Measurements from ENCODE around the gene ICAM5.
A peak's percentile ranks its signal among the peaks of the same experiment; 100 is the strongest.
"Not testable (repeated sequence)": the region's sequence is repeated elsewhere in the genome, so short reads cannot be mapped to it uniquely, and the experiment has no call there.

The ICAM5 gene

DNA sequence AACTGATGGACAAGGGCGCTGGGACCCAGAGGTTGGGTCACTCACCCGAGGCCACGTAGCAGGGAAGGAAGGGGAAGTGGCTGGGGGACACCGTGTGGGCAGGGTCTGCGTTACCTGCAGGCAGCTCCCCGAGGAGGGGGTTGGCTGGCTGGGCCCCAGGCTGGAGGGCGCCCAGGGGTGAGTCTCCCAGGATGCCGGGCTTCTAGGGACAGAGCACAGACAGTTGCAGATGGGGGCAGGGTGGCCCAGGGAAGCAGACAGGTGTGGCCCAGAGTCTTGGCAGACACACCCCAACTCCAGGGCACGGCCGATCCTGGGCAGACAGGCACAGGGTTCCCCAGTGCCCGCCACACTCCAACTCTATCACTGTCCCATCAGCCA lies 31.7 kb downstream of the ICAM5 start:
- no peak for DNase-seq

DNA sequence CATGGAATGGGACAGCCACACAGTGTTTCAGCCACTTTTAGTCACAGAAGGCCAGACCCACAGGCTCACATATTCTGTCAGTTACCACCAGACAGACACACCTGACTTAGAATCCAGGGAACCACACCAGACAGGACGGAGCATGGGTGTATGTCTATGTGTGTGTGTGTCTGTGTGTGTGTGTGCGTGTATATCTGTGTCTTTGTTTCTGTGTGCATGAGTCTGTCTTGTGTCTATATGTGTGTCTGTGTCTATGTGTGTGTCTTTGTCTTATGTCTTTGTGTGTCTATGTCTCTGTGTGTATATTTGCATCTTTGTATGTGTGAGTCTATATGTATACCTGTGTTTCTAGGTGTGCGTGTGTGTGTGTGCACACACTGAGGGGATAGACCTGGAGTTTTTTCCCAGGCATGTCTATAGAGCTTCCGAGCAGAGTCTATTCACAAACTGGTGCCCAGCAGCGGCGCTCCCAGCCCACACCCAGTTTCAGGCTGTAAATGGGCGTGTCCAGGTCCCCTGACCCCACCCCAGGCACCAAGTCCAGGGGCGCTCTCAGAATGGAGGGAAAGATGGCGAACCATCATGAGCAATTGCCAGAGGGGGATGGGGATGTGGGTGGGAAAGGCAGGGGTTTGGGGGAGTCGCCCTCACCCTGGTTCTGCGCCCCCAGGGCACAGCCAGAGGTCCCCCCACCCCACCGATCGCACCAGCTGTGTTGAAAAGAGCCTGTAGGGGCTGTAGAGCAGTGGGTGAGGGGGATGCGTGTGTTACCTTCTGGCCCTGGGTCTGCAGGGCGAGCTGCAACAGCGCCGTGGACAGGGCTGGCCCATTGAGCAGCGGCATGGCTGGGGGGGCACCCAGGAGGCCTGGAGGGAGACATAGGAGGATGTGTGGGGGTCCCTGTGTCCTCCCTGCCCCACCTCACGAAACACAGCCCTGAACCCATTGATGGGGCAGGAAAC lies 32.4 kb downstream of the ICAM5 start:
- DNase-seq, result no peak

DNA sequence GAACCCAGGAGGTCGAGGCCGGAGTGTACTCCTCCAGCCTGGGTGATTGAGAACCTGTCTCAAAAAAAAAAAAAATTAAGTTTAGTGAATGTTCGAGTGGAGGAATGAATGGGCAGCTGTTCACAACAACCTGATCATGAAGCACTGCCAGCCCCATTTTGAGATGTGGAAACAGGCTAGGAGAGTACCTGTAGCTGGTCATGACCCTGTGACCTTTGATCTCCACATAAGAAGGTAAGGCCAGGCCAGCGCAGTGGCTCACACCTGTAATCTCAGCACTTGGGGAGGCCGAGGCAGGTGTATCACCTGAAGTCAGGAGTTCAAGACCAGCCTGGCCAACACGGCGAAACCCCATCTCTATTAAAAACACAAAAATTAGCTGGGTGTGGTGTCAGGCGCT lies 36.0 kb downstream of the ICAM5 start:
- no peak for DNase-seq

DNA sequence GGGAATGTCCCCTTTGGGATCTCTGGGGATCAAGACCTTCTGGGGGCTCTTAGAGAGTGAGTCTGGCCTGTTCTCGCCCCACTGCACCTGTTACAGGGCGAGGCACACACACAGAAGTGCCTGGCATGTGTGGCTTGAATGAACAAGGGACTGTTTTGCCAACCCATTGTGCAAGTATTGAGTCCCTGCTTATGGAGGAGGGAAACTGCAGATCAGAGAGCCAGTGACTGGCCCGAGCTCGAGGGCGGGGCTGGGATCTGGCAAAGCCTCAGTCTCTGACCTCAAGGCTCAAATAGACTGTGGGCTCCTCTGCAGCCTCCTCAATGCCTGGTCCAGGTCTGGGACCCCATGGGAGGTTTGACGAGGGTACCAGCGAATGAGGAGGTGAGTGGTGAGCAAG lies 38.0 kb downstream of the ICAM5 start:
- DNase-seq, result no peak

DNA sequence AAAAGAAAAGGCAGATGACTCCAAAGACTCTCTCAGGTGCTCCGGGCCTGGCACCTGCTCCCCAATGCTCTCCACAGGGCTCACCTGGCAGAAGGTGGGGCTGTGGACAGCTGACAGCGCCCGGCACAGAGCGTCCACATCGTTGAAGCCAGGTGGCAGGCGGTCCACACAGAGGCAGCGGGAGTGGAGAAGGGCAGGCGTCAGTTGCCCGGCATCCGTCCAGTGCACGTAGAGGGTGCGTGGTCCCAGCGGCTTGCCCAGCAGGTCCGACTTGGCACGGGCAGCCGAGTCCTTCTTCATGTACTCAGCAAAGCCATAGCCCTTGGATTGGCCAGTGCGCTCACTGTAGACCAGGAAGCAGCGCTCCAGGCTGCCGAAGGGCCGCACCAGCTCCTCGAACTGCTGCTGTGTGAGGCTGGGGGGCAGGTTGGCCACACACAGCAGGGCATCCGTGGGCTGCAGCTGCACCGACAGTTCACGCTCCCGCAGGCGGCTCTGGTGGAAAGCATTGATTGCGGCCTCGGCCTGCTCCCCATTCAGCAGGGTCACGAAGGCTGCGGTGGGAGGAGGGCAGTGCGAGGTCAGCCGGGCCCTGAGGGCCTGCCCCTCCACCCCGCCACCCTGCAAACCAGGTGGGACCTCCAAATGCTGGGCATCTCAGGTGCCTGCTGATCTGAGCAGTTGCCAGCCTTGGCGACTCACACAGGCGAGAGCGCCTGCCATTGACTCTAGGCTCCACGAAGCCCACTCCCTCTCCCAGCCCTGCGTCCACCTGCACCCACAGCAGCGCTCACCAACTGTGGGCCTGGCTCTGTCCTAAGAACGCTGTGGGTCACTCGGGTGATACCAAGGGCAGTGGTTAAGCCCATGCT lies 39.0 kb downstream of the ICAM5 start:
- DNase-seq, result no peak

DNA sequence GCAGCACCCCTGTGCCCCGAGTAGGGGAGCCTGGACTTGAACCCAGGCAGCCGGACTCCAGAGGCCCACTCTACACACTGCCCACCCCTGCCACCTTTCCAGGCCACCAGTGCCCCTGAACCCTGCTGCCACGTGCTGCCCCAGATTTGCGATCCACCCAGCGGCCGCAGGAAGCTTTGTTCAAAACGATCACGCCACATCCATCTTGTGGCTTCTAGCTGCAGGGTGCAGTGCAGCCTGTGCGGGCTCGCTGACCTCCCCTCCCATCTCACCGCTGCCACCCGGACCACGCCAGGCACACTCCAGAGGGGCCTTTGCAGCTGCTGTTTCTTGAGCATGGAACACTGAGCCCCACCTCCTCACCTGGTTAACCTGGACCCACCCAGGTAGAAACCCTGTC lies 39.8 kb downstream of the ICAM5 start:
- DNase-seq, result no peak

DNA sequence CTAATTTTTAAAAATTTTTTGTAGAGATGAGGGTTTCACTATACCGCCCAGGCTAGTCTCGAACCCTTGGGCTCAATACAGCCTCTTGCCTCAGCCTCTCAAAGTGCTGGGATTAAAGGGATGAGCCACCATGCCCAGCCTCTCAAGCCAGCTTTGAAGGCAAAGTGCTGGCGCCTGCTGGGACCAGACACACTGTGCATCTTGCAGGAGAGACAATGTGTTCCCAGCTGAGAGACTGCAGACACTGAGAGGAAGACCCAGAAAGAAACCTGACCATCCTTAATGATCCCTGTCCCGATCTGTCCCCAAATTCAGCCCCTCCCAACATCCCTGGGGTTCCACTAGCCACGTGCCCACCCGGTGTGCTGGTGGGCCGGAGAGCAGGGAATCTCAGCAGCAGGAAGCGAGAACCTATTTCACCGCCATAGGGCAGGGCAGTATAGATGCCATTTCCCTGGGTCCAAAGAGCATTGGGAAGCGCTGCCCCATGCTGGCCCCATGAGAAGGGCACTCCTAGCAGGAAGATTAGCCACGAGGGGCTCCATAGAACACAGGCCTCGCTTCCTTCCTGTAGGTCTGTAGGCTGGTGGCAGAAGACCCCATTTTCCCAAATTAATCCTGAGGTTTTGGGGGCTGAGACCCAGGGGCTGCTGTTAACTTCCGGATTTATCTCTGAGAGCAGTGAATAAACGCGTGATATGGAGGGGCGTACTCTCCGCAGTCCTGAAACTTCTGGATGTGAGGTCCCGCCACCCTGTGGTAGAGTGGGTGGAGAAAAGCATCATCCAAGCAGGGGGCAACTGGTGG lies 42.6 kb downstream of the ICAM5 start:
- DNase-seq, result no peak

DNA sequence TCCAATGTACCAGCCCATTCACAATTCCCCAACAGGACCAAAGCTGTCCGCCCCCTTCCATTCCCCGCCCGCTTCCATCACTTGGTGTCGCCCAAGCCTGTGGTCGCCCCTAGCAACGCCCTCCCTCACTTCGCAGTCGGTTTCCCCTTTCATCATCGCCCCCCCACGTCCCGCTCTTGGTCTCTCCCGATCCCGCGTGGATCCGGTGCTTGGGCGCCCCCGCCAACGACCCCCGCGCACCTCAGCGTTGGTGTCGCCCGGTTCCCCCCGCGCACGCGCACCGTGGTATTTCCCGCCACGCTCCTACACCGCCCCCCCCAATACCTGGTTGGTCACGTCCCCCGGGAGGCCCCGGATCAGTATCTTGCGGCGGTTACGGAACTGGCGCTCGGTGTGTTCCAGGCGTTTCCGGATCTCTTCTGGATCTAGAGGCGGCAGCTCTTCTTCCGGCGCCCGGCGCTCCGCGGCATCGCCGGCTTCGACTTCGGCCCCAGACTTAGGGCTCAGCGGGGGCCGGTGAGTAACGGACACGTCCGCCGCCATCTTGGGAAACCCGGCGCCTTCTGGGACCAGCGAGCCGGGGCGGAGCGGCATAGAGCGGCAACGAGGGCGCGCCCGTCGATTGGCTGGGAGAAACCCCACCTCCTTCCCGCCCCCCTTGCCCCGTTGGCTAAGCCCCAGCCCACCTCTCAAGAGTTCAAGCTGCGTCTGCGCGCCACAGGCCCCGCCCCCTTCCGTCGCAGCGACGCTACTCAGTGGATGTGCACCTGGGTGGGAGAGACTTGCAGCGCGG lies 43.4 kb downstream of the ICAM5 start, which contains the start of gene RAVER1:
Gene RAVER1, minus strand, starts transcription at position 565 of the 793 bp plus-strand sequence. Its CDS starts 22 bp downstream, at position 543.
- DNase-seq, result peak; percentile 96 to 98

DNA sequence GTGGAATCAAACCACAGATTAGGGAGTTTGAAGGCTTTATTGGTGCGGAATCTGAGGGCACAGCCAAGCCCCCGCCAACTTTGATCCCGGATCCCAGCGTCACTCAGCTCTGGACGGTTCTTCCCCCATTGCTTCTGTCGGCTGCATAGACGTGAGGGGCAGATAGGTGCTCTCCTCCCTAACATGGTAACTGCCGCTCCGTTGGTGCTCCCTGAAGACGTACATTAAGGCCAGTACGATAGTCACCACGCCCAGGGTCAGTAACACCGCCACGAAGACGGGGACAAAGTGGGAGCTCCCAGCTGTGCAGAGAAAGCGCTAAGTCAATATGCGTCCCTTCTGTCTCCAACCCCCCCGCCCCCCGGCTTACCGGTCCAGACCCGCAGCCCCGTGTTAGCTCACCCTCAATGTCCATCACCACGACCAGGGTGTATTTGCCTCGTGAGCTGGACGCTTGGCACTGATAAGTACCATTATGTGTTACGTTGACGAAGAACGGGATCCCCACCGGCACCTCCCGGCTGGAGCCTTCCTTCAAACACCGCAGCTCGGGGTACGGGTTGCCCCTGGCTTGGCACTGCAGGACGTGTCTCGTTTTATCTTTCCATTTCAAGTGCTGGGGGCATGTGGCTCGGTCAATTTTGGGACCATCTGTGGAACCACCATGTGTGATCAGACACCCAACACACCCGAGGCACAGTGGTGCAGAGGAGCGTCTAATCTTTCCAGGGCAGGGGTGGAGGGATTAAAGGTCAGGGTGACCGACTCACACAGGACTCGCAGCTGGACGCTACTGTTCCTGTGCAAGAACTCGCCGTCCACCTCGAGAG lies 44.2 kb downstream of the ICAM5 start:
- DNase-seq, result no peak

DNA sequence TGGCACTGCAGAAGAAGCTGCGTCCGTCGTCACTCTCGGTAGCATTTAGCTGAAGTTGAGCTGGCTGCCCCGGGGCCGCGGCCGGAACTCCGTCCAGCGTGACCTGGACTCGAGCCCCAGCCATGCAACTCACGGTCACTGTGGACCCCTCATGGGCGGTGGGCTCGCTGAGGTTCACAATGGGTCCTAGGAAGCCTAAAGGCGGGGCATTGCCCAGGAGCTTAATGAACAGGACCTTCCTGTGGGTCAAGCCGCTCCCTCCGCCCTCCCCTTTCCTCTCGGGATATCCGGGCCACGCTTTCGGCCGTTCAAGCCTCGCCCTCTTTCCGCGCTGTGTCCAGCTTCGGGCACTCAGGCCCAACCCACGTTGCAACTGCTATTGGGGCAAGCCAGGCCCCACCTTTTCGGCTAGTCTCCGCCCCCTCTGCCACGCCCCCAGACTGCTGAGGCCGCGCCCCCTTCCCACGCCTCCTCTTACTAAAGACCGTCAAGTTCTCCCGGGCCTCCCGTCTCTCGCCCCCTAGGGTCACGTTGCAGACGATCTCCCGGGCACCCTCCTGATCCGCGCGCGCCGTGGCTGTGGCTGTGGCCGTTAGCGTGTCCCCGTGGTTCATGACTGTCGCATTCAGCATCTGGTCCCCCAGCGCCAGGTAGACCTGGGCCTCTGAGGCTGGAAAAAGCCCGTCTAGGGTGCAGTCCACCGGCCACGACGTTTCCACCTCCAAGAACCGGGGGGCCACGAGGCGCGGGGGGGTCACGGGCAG lies 45.0 kb downstream of the ICAM5 start:
- peak; percentile 60 to 83 for DNase-seq

DNA sequence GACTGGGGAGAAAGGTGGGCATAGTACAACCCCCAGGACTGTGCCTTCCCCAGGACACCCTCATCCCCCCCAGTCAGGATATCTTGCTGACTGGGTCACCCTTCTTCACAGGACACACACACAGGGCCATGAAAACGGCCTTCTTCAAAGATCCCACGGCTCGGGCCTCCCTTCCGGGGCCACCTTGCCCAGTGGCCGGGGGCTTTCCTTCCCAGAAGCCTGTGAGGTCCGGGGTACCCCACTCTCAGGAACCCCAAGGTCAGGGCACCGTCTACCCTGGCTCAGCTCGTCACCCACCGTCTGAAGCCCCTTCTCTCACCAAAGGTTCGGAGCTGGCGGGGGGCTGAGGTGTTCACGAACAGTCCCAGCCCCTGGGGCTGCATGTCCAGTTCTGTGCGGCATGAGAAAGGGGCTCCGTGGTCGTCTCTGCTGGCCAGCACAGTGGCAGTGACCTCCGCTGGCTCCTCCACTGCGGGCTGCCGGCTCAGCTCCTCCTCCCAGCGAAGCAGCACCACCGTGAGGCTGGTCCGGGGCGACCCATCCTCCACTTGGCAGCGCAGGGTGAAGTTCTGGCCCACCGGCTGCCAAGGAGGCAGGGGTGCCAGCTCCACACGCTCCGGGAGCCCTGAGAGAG lies 45.7 kb downstream of the ICAM5 start:
- DNase-seq, result no peak

DNA sequence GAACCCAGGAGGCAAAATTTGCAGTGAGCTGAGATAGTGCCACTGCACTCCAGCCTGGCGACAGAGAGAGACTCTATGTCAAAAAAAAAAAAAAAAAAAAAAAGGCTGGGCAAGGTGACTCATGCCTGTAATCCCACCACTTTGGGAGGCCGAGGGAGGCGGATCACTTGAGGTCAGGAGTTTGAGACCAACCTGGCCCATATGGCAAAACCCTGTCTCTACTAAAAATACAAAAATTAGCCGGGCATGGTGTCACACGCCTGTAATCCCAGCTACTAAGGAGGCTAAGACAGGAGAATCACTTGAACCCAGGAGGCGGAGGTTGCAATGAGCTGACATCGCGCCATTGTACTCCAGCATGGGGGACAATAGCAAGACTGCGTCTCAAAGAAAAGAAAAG lies 47.0 kb downstream of the ICAM5 start:
- not testable (repeated sequence) for DNase-seq

DNA sequence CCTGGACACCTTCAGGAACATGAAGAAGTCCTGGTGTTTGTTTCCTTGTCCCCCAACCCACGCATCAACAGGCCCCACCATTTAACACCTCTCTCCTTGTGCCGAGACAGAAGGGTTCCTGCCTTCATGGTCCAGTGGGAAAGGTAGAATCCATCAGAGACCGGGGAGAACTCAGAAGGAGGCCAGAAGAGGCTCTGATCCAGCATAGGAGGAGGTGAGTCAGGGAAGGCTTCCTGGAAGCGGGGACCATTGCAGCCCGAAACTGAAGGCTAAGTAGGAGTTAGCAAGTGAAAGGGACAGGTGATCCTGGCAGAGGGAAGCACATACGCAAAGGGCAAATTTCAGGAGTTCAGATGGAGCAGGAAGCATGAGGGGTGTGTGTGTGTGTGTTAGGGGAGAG lies 49.2 kb downstream of the ICAM5 start:
- no peak for DNase-seq

DNA sequence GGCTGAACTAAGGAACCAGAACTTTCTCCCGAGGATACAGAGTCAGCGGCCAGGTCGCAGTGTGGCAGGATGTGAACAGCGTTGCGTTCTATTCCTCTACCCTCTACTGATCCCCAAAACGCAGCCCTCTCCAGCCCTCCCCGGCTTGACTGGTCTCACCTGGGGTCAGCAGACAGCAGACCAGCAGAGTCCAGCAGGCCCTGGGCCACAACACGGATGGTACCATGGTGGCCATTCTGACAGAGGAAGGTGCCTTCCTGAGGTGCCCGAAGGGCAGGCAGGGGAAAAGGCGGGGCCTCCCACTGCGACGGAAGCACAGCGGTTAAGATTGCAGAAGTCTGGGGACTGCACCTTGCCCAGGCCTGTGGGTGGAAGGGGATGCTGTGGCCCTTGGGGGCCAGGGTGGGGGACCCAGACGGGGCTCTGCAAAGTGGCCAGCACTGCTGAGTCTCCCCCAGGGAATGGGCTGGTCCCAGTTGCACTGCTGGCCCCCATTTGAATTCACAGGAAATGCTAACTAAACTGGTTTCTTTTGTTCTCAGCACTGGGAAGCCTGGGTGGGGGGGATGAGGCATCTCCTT lies 49.7 kb downstream of the ICAM5 start, which contains the start of gene ICAM3:
Gene ICAM3, minus strand, starts transcription at position 245 of the 581 bp plus-strand sequence. Its CDS starts 10 bp downstream, at position 235.
- DNase-seq, result peak; percentile 26 to 49

DNA sequence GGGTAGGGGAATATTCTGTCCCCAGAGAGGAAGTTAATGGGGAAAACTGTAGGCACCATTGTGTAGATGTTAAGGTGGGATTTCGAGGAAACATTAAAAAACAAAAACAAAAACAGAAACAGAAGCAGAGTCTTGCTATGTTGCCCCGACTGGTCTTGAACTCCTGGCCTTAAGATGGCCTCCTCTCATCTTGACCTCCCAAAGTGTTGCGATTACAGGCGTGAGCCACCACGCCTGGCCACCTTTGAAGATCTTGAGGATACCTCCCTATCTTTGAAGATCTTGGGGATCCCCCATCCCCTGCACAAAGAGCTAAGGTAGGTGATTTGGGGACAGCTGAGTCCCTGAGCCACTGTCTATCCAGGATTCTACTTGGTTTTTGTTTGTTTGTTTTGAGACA lies 50.2 kb downstream of the ICAM5 start:
- no peak for DNase-seq

DNA sequence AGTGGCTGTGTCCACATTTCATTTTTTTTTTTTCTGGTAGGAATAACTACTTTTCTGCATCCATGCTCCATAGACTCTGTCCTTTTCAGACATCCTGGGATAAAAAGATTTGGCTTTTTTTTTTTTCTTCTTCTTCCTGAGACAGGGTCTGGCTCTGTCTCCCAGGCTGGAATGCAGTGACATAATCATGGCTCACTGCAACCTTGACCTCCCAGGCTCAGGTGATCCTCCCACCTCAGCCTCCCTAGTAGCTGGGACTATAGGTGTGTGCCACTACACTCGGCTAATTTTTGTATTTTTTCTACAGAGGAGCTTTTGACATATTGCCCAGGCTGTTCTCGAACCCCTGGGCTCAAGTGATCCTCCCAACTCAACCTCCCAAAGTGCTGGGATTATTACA lies 53.7 kb downstream of the ICAM5 start:
- DNase-seq, result no peak

DNA sequence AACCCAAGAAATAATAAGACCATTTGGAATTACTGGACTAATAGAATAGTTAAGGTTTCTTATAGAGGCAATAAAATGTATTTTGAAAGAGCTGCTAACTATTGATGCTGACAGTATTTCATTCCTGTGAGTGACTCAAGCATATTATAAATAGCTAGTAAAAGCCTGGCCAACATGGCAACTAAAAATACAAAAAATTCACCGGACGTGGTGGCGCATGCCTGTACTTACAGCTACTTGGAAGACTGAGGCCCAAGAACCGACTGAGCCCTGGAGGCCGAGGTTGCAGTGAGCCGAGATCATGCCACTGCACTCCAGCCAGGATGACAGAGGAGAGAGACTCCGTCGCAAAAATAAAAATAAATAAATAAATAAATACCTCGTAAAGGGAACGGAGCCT lies 55.0 kb downstream of the ICAM5 start:
- DNase-seq, result no peak

Measured in inflammatory macrophage treated with lipopolysaccharide for 1 hour (primary cell).